Inferior parietal cortex (tissue), 1 donor: ENCODE measurements around the gene KCTD2.

ENCODE experiments used
- DNase-seq: peaks from one replicate; pipeline ENCODE4 v3.0.0-alpha.2; 2016; ENCODE audit errors: extremely low spot score

Gene KCTD2

DNA sequence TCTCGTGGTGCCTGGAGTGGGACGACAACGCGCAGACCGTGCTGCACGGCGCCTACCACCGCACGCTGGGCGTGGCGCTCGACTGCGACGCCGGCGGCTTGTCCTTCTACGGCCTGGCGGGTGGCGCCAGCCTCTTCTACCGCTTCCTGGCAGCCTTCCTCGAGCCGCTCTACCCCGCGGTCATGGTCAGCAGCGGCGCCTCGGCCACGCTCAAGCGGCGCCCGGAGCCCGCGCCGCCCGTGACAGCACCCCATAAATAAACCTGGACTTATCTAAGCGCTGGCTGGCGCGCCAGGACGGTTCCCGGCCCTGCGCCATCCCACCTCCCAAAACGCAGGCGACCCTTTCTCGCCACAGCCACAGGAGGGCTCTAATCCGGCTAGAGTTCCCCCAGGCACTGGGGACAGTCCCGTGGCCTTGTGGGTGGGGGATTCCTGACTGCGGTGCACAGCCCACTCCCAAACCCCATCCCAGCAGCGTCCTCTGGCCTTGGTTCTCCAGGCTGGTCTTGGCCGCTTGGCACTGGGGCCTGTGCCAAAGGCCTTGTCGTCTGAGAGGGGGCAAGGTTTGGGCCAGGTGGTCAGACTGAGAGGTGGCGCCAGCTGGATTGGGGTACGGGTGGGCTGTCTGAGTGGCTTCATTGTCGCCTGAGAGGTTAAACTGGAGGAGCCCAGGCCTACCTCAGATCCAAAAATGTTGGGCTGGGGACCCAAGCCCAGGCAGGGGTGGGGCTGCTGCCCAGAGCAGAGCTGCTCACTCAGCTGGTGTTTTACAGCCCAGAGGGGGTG, 30.7 kb downstream of the KCTD2 start:
- peak; percentile 33 for DNase-seq

GRCh38 chr17:75078284-75079022, 31.4 kb downstream of the KCTD2 start:
- no peak for DNase-seq

DNA sequence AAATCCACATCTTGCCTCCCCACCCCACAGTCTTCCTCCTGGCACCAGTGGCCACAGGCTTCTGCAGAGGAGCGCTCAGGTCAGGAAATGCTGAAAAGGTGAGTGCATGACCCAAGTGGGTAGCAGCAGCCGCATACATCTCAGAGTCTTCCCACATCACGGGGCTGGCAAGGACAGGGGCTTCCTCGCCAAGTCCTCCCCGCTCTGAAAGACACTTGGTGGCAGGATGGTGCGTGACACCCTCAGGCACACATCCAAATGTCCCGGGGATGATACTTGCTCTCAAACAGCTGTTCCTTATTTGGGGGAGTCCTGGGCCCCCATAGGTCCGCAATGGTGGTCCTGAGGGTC, 32.0 kb downstream of the KCTD2 start:
- DNase-seq = no peak

- no peak for DNase-seq
Measured at GRCh38 chr17:75081611-75082540, 34.9 kb downstream of the KCTD2 start.

GRCh38 chr17:75082683-75083082, 35.7 kb downstream of the KCTD2 start:
- no peak for DNase-seq

- DNase-seq = no peak
Measured at GRCh38 chr17:75084039-75084660, 37.1 kb downstream of the KCTD2 start.

DNA sequence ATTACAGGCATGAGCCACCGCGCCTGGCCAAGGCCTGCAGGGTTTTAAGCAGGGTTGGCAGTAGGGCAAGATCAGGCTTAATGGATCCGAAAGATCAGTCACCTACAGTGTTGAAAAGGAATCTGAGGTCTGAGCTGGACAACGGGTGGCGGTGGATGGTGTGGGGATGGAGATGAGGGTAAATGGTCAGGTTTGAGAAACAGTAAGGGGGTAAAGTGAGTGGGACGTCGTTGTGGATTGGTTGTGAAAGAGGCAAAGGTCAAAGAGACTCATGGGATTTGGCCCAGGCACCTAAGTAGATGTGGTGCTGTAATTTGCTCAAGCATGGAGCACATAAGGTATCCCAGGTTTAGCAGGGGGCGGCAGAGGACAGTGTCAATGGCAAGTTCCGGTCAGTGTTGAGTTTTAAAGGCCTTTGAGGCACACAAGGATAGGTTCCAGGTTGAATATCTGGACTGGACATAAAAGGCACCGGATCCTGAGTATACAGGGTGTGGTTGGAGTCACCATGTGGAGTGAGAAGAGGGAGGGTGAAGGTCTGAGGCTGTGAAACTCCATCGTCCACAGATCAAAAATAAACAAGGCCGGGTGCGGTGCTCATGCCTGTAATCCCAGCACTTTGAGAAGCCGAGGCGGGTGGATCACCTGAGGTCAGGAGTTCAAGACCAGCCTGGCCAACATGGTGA, 39.6 kb downstream of the KCTD2 start:
- DNase-seq = no peak

- no peak for DNase-seq
Measured at GRCh38 chr17:75087182-75087557, 40.1 kb downstream of the KCTD2 start.

GRCh38 chr17:75087558-75088453, 40.8 kb downstream of the KCTD2 start, which contains the start of gene SLC16A5:
Gene SLC16A5, plus strand, starts transcription at chr17:75087954. Its CDS starts 5,683 bp downstream, at chr17:75093637.
- DNase-seq = no peak

DNA sequence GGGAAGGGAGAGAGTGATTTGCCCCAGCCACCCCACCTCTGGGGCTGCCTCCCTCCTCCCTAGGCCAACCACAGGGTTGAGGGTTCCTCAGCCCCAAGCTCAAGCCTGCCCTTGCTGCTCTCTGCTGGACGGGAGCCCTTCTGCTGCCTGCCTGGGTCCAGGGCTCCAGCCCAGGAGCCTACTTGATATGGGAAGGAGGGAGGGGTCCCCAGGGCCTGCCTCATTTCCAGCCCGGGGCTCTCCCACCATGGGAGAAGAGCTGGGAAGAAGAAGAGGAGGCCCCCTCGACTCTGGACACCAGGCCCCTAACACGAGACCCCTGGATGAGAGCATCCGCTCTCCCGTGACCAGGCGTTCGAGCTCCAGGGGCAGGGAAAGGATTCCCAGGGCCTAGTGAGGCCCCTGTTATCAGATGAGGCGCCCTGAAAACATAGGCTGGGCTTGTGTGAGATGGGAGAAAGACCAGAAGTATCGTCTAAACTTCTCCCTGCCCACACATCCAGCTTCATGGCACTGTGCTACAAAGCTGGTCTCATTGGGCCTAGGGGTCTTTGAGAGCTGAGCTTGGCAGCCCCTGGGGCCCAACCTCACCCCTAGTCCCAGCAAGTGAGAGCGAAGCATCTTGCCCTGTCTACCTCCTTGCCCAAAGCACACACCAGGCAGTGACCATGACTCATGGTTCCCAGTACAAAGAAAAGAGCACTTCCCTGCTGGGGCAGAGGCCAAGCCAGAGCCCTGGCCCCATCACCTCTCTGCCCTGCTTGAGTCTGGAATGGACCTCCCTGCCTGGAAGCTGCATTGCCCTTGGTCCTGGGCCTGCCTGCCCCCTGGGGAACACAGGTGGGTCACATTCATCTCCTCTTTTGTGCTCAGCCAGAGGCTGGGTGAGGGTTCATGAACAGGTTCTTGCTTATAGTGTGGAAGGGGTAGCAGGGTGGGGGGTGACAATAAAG, 41.7 kb downstream of the KCTD2 start:
- DNase-seq = no peak

DNA sequence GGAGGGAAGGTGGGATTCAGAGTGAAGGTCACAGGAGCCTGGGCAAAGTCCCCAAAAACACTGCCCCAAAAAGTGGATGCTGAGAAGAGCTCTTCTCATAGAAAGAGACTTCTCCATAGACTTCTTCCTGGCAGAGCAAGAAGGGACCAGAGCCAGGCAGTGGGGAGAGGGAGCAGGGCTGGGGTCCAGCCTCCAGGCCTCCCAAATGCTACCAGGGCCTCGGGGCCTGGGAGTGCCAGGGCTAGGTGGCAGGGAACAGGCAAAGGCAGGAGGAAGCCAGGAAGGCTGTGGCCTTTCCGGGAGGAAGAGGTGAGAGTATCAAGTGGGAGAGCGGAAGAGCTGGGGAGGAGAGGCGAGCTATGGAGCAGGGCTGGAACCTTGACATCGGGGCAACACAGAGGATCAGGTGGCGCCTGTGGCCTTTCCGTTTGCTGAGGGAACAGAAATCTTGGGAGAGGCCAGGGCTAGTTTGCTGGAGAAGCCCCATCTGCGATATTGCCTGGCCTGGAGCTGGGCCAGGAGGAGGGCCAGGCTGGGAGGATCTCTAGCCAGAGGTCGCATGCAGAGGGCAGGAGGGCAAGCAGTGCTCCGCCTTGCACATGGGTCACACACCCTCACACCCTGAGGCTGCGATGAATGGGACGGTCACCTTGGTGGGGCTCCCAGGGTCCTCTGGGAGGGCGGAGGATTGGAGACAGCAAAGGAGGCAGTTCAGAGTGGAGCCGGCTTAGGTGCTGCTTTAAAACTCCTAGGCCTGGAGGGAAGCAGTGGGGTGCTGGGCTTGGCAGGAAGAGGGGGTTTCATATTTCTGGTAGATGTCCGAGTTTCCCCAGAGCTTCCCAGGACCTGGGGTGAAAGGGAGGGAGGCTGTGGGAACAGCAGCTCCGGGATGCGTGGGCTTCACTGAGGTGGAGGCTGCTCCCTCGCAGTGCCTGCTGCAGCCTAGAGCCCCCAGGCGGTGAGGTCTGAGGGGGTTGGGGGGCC, 44.1 kb downstream of the KCTD2 start:
- no peak for DNase-seq

- no peak for DNase-seq
Measured at GRCh38 chr17:75091855-75092327, 44.9 kb downstream of the KCTD2 start.

DNA sequence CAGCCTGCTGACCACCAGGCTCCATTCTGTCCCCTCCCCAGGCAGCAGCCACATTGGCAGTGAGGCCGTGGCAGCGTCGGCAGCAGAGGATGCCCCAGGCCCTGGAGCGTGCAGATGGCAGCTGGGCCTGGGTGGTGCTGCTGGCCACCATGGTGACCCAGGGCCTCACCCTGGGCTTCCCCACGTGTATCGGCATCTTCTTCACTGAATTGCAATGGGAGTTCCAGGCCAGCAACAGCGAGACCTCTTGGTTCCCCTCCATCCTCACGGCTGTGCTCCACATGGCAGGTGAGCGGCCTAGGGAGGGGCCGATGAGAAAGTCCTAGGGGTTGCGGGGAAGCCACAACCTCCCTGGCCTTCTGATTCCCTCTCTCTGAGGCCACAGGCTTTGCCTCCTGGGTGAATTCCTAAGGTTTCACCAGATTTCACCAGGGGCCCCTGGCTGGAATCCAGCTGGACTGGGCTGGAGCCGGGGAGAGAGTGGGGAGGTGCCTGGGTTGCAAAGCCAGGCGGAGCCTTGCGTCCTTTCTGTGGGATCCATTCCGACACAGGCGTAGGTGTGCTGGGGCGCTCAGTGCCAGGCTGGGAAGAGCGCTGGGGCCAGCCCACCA, 46.6 kb downstream of the KCTD2 start:
- no peak for DNase-seq

GRCh38 chr17:75094871-75095399, 47.9 kb downstream of the KCTD2 start:
- no peak for DNase-seq

GRCh38 chr17:75096082-75096625, 49.1 kb downstream of the KCTD2 start:
- no peak for DNase-seq

DNA sequence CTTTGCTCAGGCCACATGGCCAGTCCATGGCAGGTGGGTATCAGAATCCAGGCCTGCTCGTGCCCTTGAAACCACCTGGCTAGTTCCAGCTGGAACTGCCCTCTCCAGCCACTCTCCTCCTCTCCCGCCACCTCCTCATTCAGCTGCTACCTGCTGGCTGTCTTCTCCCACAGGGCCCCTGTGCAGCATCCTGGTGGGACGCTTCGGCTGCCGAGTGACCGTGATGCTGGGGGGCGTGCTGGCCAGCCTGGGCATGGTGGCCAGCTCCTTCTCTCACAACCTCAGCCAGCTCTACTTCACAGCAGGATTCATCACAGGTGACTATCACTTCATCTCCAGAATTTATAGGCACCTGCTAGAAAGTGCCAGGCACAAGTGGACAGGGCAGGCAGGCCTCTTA, 50.8 kb downstream of the KCTD2 start:
- no peak for DNase-seq

DNA sequence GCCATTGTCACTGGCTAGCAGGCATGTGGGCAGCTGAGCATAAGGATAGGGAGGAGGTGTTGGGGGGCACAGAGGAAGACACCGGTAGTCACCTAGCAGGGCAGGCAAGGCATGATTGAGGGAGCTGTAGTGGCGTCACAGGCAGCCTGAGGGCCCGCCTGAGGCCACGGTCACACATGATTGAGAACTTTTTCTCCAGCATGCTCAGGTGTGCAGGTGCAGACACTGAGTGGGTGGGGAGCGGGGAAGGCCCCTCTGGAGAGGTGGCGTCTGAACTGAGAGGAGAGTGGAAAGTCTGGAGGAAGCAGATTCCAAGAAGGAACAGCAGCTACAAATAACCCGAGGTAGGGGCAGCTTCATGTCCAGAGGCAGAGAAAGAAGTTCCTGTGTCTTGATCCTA, 51.8 kb downstream of the KCTD2 start:
- no peak for DNase-seq
